HepG2 (cell line): ENCODE measurements around the gene SLC35F6. TPM values are rescaled to one million over a fixed set of nuclear protein-coding genes. Genes with fewer than 3 reads are reported as not detected.

ENCODE experiments used
- ATF4 ChIP-seq, 2 experiments: fragments of 450-650 bp in 1 of 2; sonication (generic) in 1 of 2; formaldehyde crosslinking; IDR thresholded peaks; 2 replicates each; pipeline versions ENCODE4 v1.5.0 to v1.8.0; 2020 to 2022; ENCODE audit warnings: mild to moderate bottlenecking in 1 of 2, missing genetic modification reagents in 1 of 2
- DMTF1 ChIP-seq: sonication (generic); formaldehyde crosslinking; IDR thresholded peaks from 2 replicates; pipeline ENCODE4 v1.4.0; 2020; ENCODE audit warnings: mild to moderate bottlenecking, missing genetic modification reagents
- HNF1A ChIP-seq, 2 experiments: sonication (generic) in 1 of 2; formaldehyde crosslinking in 1 of 2; IDR thresholded peaks; 2 replicates each; pipeline versions ENCODE4 v1.4.0 to v1.6.1; 2016 to 2020; ENCODE audit warnings: borderline replicate concordance in 1 of 2, low read depth in 1 of 2, mild to moderate bottlenecking in 1 of 2, missing genetic modification reagents in 1 of 2
- KDM4B ChIP-seq: sonication (generic); formaldehyde crosslinking; IDR thresholded peaks from 2 replicates; pipeline ENCODE4 v1.4.0; 2020; ENCODE audit warnings: missing genetic modification reagents
- MED13 ChIP-seq: sonication (generic); formaldehyde crosslinking; IDR thresholded peaks from 2 replicates; pipeline ENCODE4 v1.5.0; 2020; ENCODE audit warnings: missing genetic modification reagents
- NPAS2 ChIP-seq: sonication (generic); formaldehyde crosslinking; IDR thresholded peaks from 2 replicates; pipeline ENCODE4 v1.8.0; 2022; ENCODE audit warnings: mild to moderate bottlenecking, missing genetic modification reagents, borderline replicate concordance
- SIN3A ChIP-seq: IDR thresholded peaks from 2 replicates; pipeline ENCODE4 v1.6.1; 2011; ENCODE audit warnings: low read depth, mild to moderate bottlenecking, control low read depth, low read length, borderline replicate concordance
- SNAI1 ChIP-seq: sonication (generic); formaldehyde crosslinking; IDR thresholded peaks from 2 replicates; pipeline ENCODE4 v1.5.0; 2020; ENCODE audit warnings: mild to moderate bottlenecking, missing genetic modification reagents, borderline replicate concordance
- TEF ChIP-seq: sonication (generic); formaldehyde crosslinking; IDR thresholded peaks from 2 replicates; pipeline ENCODE4 v1.5.0; 2020; ENCODE audit warnings: missing genetic modification reagents
- ZBTB2 ChIP-seq: sonication (generic); formaldehyde crosslinking; IDR thresholded peaks from 2 replicates; pipeline ENCODE4 v1.8.0; 2022; ENCODE audit warnings: low read depth, missing genetic modification reagents
- ZNF687 ChIP-seq: sonication (generic); formaldehyde crosslinking; IDR thresholded peaks from 2 replicates; pipeline ENCODE4 v1.5.1; 2020; ENCODE audit warnings: mild to moderate bottlenecking, missing genetic modification reagents, moderate library complexity
- ZNF749 ChIP-seq: sonication (generic); formaldehyde crosslinking; IDR thresholded peaks from 2 replicates; pipeline ENCODE4 v1.8.0; 2022; ENCODE audit warnings: mild to moderate bottlenecking, missing genetic modification reagents, moderate library complexity, borderline replicate concordance
- polyA plus RNA-seq, 8 experiments: library from polyadenylated mRNA; depleted of rRNA in 3 of 8; stranded (reverse) in 7 of 8; unstranded in 1 of 8; fragments of >200 nt; fragmentation: Illumina TruSeq in 4 of 8; extraction: Trizol in 4 of 8; gene quantifications; 2 replicates each; pipeline versions ENCODE4 v1.2.1 to v1.2.3, GENCODE V29; 2011 to 2016; ENCODE audit warnings: low read depth in 4 of 8, missing spikeins in 1 of 8, mixed read lengths in 1 of 8; ENCODE audit not compliant: insufficient read depth in 1 of 8
- total RNA-seq, 5 experiments: library from RNA; depleted of rRNA; stranded (reverse); fragments of >200 nt; fragmentation: Illumina TruSeq; extraction: Trizol; gene quantifications; 2 replicates each; pipeline ENCODE4 v1.2.3, GENCODE V29; 2016; ENCODE audit warnings: low read depth in 1 of 5

Gene SLC35F6
- total and polyA plus RNA-seq, 2 of the 13 experiments (the other 11 are each of a cell fraction or from before 2014, with no cell fraction given), result 15.2 to 21.2 TPM

GRCh38 chr2:26764078-26764887 is at the start of gene SLC35F6 (continued):
- TF ChIP-seq HNF1A (IDR thresholded peaks at IDR 0.05; ENCODE audit: low read depth) (no peak), HNF1A (CRISPR knock-in tag; IDR thresholded peaks at IDR 0.05; ENCODE audit: borderline replicate concordance) (no peak), ZBTB2 (CRISPR knock-in tag) (no peak), NPAS2 (CRISPR knock-in tag) (no peak), DMTF1 (CRISPR knock-in tag) (no peak), ZNF687 (CRISPR knock-in tag) (peak; percentile 96), KDM4B (CRISPR knock-in tag) (no peak), ZNF749 (CRISPR knock-in tag) (no peak), MED13 (no peak), ATF4 (CRISPR knock-in tag; IDR thresholded peaks at IDR 0.05) (no peak), SNAI1 (CRISPR knock-in tag) (no peak), SIN3A (peak; percentile 95; the same call in 1 of the 2 replicates), TEF (CRISPR knock-in tag) (no peak)
